ENCODE results near the gene TBC1D5. TPM values are rescaled to one million over a fixed set of nuclear protein-coding genes. Genes with fewer than 3 reads are reported as not detected.
A peak's percentile ranks its signal among the peaks of the same experiment; 100 is the strongest.
"Not testable (repeated sequence)": the region's sequence is repeated elsewhere in the genome, so short reads cannot be mapped to it uniquely, and the experiment has no call there.

TBC1D5 gene
- polyA plus RNA-seq, 2 of the 4 experiments (the other 2 are of a cell fraction) = 36.7 to 72.2 TPM

DNA sequence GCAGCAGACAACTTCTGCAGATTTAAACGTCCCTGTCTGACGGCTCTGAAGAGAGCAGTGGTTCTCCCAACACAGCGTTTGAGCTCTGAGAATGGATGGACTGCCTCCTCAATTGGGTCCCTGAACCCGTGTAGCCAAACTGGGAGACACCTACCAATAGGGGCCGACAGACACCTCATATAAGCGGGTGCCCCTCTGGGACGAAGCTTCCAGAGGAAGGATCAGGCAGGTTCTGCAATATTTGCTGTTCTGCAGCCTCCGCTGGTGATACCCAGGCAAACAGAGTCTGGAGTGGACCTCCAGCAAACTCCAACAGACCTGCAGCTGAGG is 48.8 kb downstream of the TBC1D5 start:
- CTCF ChIA-PET = interaction anchor here (0.7 to 1.8 kb wide), 10 partner anchors 9 to 280 kb away, joined by 3 to 12 read pairs (median 4); partner anchors contain the start of gene TBC1D5
- H3K27ac ChIP-seq = peak overlapping the region; percentile 78 to 81
- H3K4me2 ChIP-seq = peak overlapping the region; percentile 80
- not testable (repeated sequence) for FAIRE-seq; DNase-seq (ENCODE audit: low read depth in 1 of 2, low spot score in 1 of 2); H3K9me3 ChIP-seq
- H3K4me3 ChIP-seq = peak overlapping the region; percentile 36; the same call in 2 of the 3 replicates
- 62% methylated on average over 8 of the region's 8 CpGs for WGBS (ENCODE audit: missing lambda C conversion rate)
- ATAC-seq = peak in 1 of 2 experiments; percentile 34; a peak in 1 of 6 replicates
- peaks cover 17% of the 10 kb centered on the region for H3K4me1 ChIP-seq
- POLR2A ChIA-PET = interaction anchor here (0.7 to 2.5 kb wide), 2 partner anchors 8 to 48 kb away, joined by 3 to 18 read pairs; partner anchors contain the start of gene TBC1D5
- TF ChIP-seq, protein P1, sequence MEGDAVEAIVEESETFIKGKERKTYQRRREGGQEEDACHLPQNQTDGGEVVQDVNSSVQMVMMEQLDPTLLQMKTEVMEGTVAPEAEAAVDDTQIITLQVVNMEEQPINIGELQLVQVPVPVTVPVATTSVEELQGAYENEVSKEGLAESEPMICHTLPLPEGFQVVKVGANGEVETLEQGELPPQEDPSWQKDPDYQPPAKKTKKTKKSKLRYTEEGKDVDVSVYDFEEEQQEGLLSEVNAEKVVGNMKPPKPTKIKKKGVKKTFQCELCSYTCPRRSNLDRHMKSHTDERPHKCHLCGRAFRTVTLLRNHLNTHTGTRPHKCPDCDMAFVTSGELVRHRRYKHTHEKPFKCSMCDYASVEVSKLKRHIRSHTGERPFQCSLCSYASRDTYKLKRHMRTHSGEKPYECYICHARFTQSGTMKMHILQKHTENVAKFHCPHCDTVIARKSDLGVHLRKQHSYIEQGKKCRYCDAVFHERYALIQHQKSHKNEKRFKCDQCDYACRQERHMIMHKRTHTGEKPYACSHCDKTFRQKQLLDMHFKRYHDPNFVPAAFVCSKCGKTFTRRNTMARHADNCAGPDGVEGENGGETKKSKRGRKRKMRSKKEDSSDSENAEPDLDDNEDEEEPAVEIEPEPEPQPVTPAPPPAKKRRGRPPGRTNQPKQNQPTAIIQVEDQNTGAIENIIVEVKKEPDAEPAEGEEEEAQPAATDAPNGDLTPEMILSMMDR (IDR thresholded peaks at IDR 0.05) = peak; percentile 5; the same call in 1 of the 3 replicates
- 0 out of 5 replicates have a peak, but pooled peaks of 1 of the 2 experiments have one; percentile 4 for TF ChIP-seq RAD21 (conservative IDR thresholded peaks at IDR 0.05 in 1 of 2, IDR thresholded peaks at IDR 0.05 in 1 of 2)

DNA sequence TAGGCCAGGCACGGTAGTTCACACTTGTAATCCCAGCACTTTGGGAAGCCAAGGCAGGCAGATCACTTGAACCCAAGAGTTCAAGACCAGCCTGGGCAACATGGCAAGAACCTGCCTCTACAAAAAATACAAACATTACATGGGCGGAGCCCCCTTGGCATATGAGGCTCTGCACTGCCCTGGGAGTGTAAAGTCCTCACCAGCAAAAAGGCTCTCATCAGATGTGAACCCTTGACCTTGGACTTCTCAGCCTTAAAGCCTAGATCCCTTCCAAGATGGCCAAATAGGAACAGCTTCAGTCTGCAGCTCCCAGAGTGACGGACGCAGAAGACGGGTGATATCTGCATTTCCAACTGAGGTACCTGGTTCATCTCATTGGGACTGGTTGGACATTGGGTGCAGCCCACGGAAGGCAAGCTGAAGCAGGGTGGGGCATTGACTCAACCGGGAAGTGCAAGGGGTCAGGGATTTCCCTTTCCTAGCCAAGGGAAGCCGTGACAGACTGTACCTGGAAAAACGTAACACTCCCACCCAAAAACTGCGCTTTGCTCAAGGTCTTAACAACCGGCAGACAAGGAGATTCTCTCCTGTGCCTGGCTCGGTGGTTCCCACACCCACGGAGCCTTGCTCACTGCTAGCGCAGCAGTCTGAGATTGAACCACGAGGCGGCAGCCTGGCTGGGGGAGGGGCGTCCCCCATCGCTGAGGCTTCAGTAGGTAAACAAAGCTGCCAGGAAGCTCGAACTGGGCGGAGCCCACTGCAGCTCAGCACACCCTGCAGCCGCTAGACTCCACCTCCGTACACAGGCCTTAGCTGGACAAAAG is 49.4 kb downstream of the TBC1D5 start:
- peak; percentile 77 to 99; a peak in 5 of 6 replicates for ATAC-seq
- TF ChIP-seq, protein P2, sequence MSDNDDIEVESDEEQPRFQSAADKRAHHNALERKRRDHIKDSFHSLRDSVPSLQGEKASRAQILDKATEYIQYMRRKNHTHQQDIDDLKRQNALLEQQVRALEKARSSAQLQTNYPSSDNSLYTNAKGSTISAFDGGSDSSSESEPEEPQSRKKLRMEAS (IDR thresholded peaks at IDR 0.05) = peak; percentile 89
- TF ChIP-seq SMC3 (IDR thresholded peaks at IDR 0.05) = peak; percentile 21; the same call in 1 of the 3 replicates
- FAIRE-seq; H3K9me3 ChIP-seq; TF ChIP-seq FOSL2 (IDR thresholded peaks at IDR 0.05): not testable (repeated sequence)
- peak; percentile 10; the same call in 1 of the 2 replicates for TF ChIP-seq FOSL2 (CRISPR knock-in tag; IDR thresholded peaks at IDR 0.05)
- peak; percentile 90; the same call in 1 of the 2 replicates for TF ChIP-seq MYC (IDR thresholded peaks at IDR 0.05; ENCODE audit: borderline replicate concordance, low read length)
- TF ChIP-seq, protein P1 (IDR thresholded peaks at IDR 0.05) = 0 out of 3 replicates have a peak, but pooled peaks have one; percentile 5
- ChIA-PET CTCF (interaction anchor here (0.7 to 1.8 kb wide), 10 partner anchors 8 to 279 kb away, joined by 3 to 12 read pairs (median 4); partner anchors contain the start of gene TBC1D5), POLR2A (interaction anchor here (0.7 to 2.5 kb wide), 2 partner anchors 9 to 49 kb away, joined by 3 to 18 read pairs; partner anchors contain the start of gene TBC1D5)
- peak; percentile 43 to 79 for DNase-seq (ENCODE audit: low read depth in 1 of 2, low spot score in 1 of 2)
- peak overlapping the region; percentile 80 for H3K4me2 ChIP-seq
- H3K4me3 ChIP-seq = peak overlapping the region; percentile 36
- H3K27ac ChIP-seq = peak overlapping the region; percentile 78 to 81
- H3K4me1 ChIP-seq = peaks cover 17% of the 10 kb centered on the region
- 46% methylated on average over 14 of the region's 22 CpGs for WGBS (ENCODE audit: missing lambda C conversion rate)

DNA sequence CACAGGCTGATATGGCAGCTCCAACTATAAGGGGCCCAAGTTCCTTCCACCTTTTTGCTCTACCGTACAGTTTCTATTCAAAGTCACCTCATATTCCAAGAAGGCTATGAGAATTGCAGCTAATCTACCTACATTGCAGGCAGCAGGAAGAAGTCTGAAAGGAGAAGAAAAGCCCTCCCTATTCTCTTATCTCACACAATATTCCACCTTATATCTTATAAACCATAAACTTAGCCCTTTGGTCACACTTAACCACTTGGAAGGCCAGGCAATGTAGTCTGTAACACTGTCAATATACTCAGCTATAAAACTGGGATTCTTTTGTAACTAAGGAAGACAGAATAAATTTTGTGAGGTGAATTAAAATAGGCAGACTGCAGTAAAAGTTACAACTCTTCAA is 54.9 kb downstream of the TBC1D5 start:
- H3K4me3 ChIP-seq = no peak overlapping the region
- FAIRE-seq (no peak), DNase-seq (ENCODE audit: low read depth in 1 of 2, low spot score in 1 of 2) (no peak), ATAC-seq (no peak)
- WGBS (ENCODE audit: missing lambda C conversion rate) = 97% methylated on average over 1 of the region's 1 CpG
- no peak for TF ChIP-seq CHD4 (IDR thresholded peaks at IDR 0.05; ENCODE audit: borderline replicate concordance)
- no peak for TF ChIP-seq EHF (CRISPR knock-in tag; IDR thresholded peaks at IDR 0.05)
- no peak for TF ChIP-seq ZC3H11A (IDR thresholded peaks at IDR 0.05)
- TF ChIP-seq JUNB (IDR thresholded peaks at IDR 0.05) = no peak
- no peak for TF ChIP-seq MAZ (IDR thresholded peaks at IDR 0.05; ENCODE audit: borderline replicate concordance, low read depth, low read length)
- TF ChIP-seq FOSL2 (IDR thresholded peaks at IDR 0.05) = no peak
- TF ChIP-seq FOSL2 (CRISPR knock-in tag; IDR thresholded peaks at IDR 0.05) = no peak
- peaks cover 3% of the 10 kb centered on the region; the same call in 2 of the 3 replicates for H3K4me1 ChIP-seq
- H3K27ac ChIP-seq = no peak overlapping the region
- no peak overlapping the region for H3K4me2 ChIP-seq
- CTCF ChIA-PET = interaction anchor here (0.6 to 3.6 kb wide), 11 partner anchors 22 to 258 kb away, joined by 3 to 17 read pairs (median 3); partner anchors contain the start of gene TBC1D5
- H3K9me3 ChIP-seq = no peaks in the 10 kb centered on the region
- POLR2A ChIA-PET = no interaction called here

Data from A549 (cell line).